Common myeloid progenitor, CD34-positive (primary cell): Measurements from ENCODE around the gene MBOAT7.
"Not testable (repeated sequence)": the region's sequence is repeated elsewhere in the genome, so short reads cannot be mapped to it uniquely, and the experiment has no call there.

Experiments used
- CTCF ChIA-PET: fragments of 350-600 bp; sonication (Branson Sonifier 250); formaldehyde crosslinking; loops from one replicate; lab custom pipeline; 2021; ENCODE audit warnings: antibody characterized with exemption; lab: Charles Lee
- POLR2A ChIA-PET: fragments of 350-600 bp; sonication (Branson Sonifier 250); formaldehyde crosslinking; loops from one replicate; lab custom pipeline; 2021; ENCODE audit warnings: antibody characterized with exemption; lab: Charles Lee
- DNase-seq, 3 donors: peaks; one replicate each; pipeline versions ENCODE4 v3.0.0 to v3.0.0-alpha.2; 2013
- H3K27ac ChIP-seq, 2 experiments: 1 replicate in 1 of 2; 2 replicates in 1 of 2; pipeline ENCODE4 v1.7.0; 2013; ENCODE audit warnings: inconsistent platforms in 2 of 2, low read length in 2 of 2, mild to moderate bottlenecking in 2 of 2, low read depth in 1 of 2, moderate library complexity in 1 of 2; ENCODE audit not compliant: severe bottlenecking in 2 of 2, insufficient read depth in 1 of 2, poor library complexity in 1 of 2
- H3K27me3 ChIP-seq, 5 experiments: replicated peaks in 2 of 5; 1 replicate in 3 of 5; 2 replicates in 2 of 5; pipeline versions ENCODE4 v1.6.1 to v1.7.0; 2013; ENCODE audit warnings: low read length in 4 of 5, mild to moderate bottlenecking in 2 of 5, moderate library complexity in 2 of 5, inconsistent platforms in 1 of 5; ENCODE audit not compliant: insufficient read depth in 5 of 5, control insufficient read depth in 4 of 5
- H3K36me3 ChIP-seq, 4 experiments: 1 replicate in 2 of 4; 2 replicates in 2 of 4; pipeline versions ENCODE4 v1.6.1 to v1.7.0; 2013; ENCODE audit warnings: low read length in 3 of 4, control low read depth in 1 of 4, mild to moderate bottlenecking in 1 of 4; ENCODE audit not compliant: control insufficient read depth in 4 of 4, insufficient read depth in 4 of 4
- H3K4me1 ChIP-seq, 4 experiments: 1 replicate in 3 of 4; 2 replicates in 1 of 4; pipeline versions ENCODE4 v1.6.1 to v1.7.1; 2013; ENCODE audit warnings: low read length in 3 of 4, mild to moderate bottlenecking in 3 of 4, control low read depth in 1 of 4, inconsistent platforms in 1 of 4, moderate library complexity in 1 of 4; ENCODE audit not compliant: control insufficient read depth in 4 of 4, insufficient read depth in 4 of 4; ENCODE audit errors: control extremely low read depth in 1 of 4
- H3K4me3 ChIP-seq, 7 experiments: 1 replicate in 4 of 7; 2 replicates in 3 of 7; pipeline versions ENCODE4 v1.5.1 to v1.7.0; 2013; ENCODE audit warnings: mild to moderate bottlenecking in 7 of 7, low read length in 6 of 7, moderate library complexity in 6 of 7, inconsistent platforms in 2 of 7, low read depth in 2 of 7, control low read depth in 1 of 7; ENCODE audit not compliant: insufficient read depth in 4 of 7, control insufficient read depth in 1 of 7; ENCODE audit errors: extremely low read depth in 1 of 7
- H3K9me3 ChIP-seq, 5 experiments: 1 replicate in 4 of 5; 2 replicates in 1 of 5; pipeline versions ENCODE4 v1.6.1 to v1.7.1; 2013; ENCODE audit warnings: low read length in 4 of 5, mild to moderate bottlenecking in 2 of 5, inconsistent platforms in 1 of 5, low read depth in 1 of 5, moderate library complexity in 1 of 5; ENCODE audit not compliant: control insufficient read depth in 4 of 5, insufficient read depth in 2 of 5; ENCODE audit errors: control extremely low read depth in 1 of 5
- WGBS: methylation state at CpG from one replicate; pipeline ENCODE4 v1.1.5; 2013; ENCODE audit not compliant: insufficient coverage; 5-methylcytosine and 5-hydroxymethylcytosine counted together

MBOAT7 gene

GRCh38 chr19:54218259-54218658, 28.9 kb upstream of the MBOAT7 start:
- peaks cover 0 to 5% (median 2%) of the 10 kb centered on the region in 4 experiments for H3K4me1 ChIP-seq
- H3K36me3 ChIP-seq: peaks cover 0 to 8% (median 0%) of the 10 kb centered on the region in 4 experiments
- POLR2A ChIA-PET: no interaction called here
- H3K9me3 ChIP-seq: no peaks in the 10 kb centered on the region
- CTCF ChIA-PET: interaction anchor here (1.2 kb wide), 1 partner anchor 14 kb away, joined by 3 read pairs; no protein-coding TSS in a partner anchor
- DNase-seq: no peak
- H3K4me3 ChIP-seq: no peak overlapping the region
- H3K27me3 ChIP-seq: no peaks in the 10 kb centered on the region
- 99% methylated on average over 8 of the region's 8 CpGs for WGBS
- no peak overlapping the region for H3K27ac ChIP-seq

- H3K36me3 ChIP-seq, H3K9me3 ChIP-seq, H3K4me3 ChIP-seq, H3K27me3 ChIP-seq, H3K27ac ChIP-seq, POLR2A ChIA-PET, H3K4me1 ChIP-seq, DNase-seq: not testable (repeated sequence)
- WGBS: 90% methylated on average over 5 of the region's 20 CpGs
- CTCF ChIA-PET: interaction anchor here (1.2 kb wide), 1 partner anchor 15 kb away, joined by 3 read pairs; no protein-coding TSS in a partner anchor
Observed at GRCh38 chr19:54217517-54218247, 28.3 kb upstream of the MBOAT7 start.

DNA sequence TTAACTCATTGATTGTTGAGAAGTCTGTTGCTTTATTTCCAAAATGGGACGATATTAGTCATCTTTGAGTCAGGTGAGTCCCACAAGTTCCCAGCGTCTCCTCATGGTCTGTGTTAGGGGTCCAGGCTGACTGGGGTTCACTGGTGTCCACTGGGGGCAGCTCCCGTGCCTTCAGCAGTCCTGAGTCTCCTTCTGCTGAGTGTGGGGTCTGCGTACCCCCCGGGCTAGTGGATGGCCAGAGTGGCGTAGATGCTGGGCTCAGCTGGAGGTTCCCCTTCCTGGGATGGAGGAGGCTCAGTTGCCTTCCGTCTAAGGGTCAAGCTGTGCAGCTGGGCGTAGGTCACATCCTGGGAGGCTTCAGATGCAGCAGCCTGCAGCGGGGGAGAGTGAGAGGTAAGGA, 27.5 kb upstream of the MBOAT7 start:
- Histone ChIP-seq H3K27me3 (no peaks in the 10 kb centered on the region), H3K4me3 (no peak overlapping the region), H3K36me3 (peaks cover 0 to 8% (median 0%) of the 10 kb centered on the region in 4 experiments), H3K4me1 (peaks cover 0 to 14% (median 4%) of the 10 kb centered on the region in 4 experiments), H3K9me3 (no peaks in the 10 kb centered on the region), H3K27ac (no peak overlapping the region)
- 93% methylated on average over 5 of the region's 9 CpGs for WGBS
- ChIA-PET POLR2A (interaction anchor here (0.8 kb wide), 1 partner anchor 11 kb away, joined by 3 read pairs; no protein-coding TSS in a partner anchor), CTCF (interaction anchor here (1.4 kb wide), 1 partner anchor 15 kb away, joined by 4 read pairs; no protein-coding TSS in a partner anchor)
- DNase-seq: no peak

DNA sequence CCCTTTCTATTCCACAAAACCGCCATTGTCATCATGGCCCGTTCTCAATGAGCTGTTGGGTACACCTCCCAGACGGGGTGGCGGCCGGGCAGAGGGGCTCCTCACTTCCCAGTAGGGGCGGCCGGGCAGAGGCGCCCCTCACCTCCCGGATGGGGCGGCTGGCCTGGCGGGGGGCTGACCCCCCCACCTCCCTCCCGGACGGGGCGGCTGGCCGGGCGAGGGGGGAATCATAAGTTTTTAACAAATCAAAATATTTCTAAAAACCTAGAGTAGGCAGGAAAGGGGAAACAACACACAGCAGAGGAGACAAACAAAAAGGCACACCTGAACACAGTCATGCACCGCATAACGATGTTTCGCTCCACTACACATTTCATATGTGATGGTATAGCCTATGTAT, 25.4 kb upstream of the MBOAT7 start:
- H3K27ac ChIP-seq, CTCF ChIA-PET, H3K27me3 ChIP-seq, H3K36me3 ChIP-seq, DNase-seq, H3K9me3 ChIP-seq, H3K4me3 ChIP-seq, POLR2A ChIA-PET: not testable (repeated sequence)
- peaks cover 10 to 31% (median 21%) of the 10 kb centered on the region in 4 experiments for H3K4me1 ChIP-seq
- WGBS: no CpG with 5 or more reads among the region's 19 CpGs

- CTCF ChIA-PET, POLR2A ChIA-PET, H3K27me3 ChIP-seq, H3K27ac ChIP-seq, H3K36me3 ChIP-seq, H3K4me3 ChIP-seq, DNase-seq, H3K9me3 ChIP-seq: not testable (repeated sequence)
- WGBS: no CpG with 5 or more reads among the region's 5 CpGs
- H3K4me1 ChIP-seq: peaks cover 10 to 36% (median 26%) of the 10 kb centered on the region in 4 experiments
Observed at GRCh38 chr19:54214217-54214616, 24.8 kb upstream of the MBOAT7 start.

DNA sequence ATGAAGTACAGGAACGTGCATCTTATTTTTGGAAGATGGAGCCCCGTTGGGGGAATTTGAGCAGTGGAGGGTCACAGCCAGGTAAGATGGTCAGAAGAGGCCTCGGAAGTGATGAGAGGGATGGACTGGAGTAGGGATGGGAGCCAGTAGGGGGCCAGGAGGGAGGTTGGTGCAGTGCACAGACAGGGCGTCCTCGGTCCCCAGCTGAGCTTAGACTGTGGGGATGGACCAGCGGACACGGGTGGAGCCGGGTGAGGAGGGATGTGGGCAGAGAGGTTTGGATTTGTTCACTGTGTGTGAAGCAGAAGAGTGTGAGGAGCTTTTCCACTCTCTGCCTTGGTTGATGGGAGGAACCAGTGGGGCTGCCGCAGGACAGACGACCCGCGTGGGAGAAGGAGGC, 21.9 kb upstream of the MBOAT7 start:
- ChIA-PET POLR2A (interaction anchor here (1.6 to 5.2 kb wide), 3 partner anchors 11 to 22 kb away, joined by 3 to 95 read pairs (median 33); partner anchors contain the start of genes LILRB3, MBOAT7, RPS9 and TSEN34), CTCF (interaction anchor here (1.1 to 3.3 kb wide), 9 partner anchors 11 to 55 kb away, joined by 3 to 18 read pairs (median 7); partner anchors contain the start of genes MBOAT7 and RPS9)
- no peak for DNase-seq

More for the DNA sequence above, 21.9 kb upstream of the MBOAT7 start:
- no peaks in the 10 kb centered on the region for H3K27me3 ChIP-seq
- WGBS: 83% methylated on average over 11 of the region's 12 CpGs
- H3K27ac ChIP-seq: peak overlapping the region; percentile 12 to 36
- H3K4me1 ChIP-seq: peaks cover 15 to 66% (median 54%) of the 10 kb centered on the region in 4 experiments
- H3K4me3 ChIP-seq: peak overlapping the region in 1 of 7 experiments; percentile 61
- no peaks in the 10 kb centered on the region for H3K9me3 ChIP-seq
- peaks cover 0 to 14% (median 7%) of the 10 kb centered on the region in 4 experiments for H3K36me3 ChIP-seq
